AG04450 (cell line): ENCODE results near the gene SLC4A1. TPM values are rescaled to one million over a fixed set of nuclear protein-coding genes. Genes with fewer than 3 reads are reported as not detected.

Source experiments
- CTCF ChIA-PET: fragments of 300-600, 350-600 bp; formaldehyde crosslinking; extraction: SDS; loops from one replicate; lab custom pipeline; 2022; ENCODE audit warnings: antibody characterized with exemption, inconsistent platforms; lab: Charles Lee
- POLR2A ChIA-PET: fragments of 350-600 bp; formaldehyde crosslinking; extraction: SDS; loops from one replicate; lab custom pipeline; 2021; ENCODE audit warnings: antibody characterized with exemption, inconsistent platforms; lab: Yijun Ruan, JAX
- DNase-seq: peaks from one replicate; pipeline ENCODE4 v3.0.0-alpha.2; 2011; ENCODE audit warnings: low read depth, low spot score
- H3K27ac ChIP-seq: one replicate; pipeline ENCODE4 v1.5.1; 2012; ENCODE audit warnings: low read depth, low read length, control low read depth
- H3K27me3 ChIP-seq: one replicate; pipeline ENCODE4 v1.6.0; 2012; ENCODE audit warnings: low read length; ENCODE audit not compliant: control insufficient read depth, insufficient read depth
- H3K4me3 ChIP-seq: 2 replicates; pipeline ENCODE4 v1.5.1; 2011; ENCODE audit warnings: mild to moderate bottlenecking, low read depth, low read length, control low read depth
- H3K9me3 ChIP-seq: 2 replicates; pipeline ENCODE4 v1.5.1; 2012; ENCODE audit warnings: low read length; ENCODE audit not compliant: control insufficient read depth, insufficient read depth
- polyA plus RNA-seq: library from polyadenylated mRNA; depleted of rRNA; stranded (reverse); fragments of >200 nt; gene quantifications from 2 replicates; pipeline ENCODE4 v1.2.3, GENCODE V29; 2011
- TF ChIP-seq, protein P1 (sequence below): IDR thresholded peaks from 2 replicates; pipeline ENCODE4 v1.5.1; 2011; ENCODE audit warnings: low read depth, low read length, control low read depth, inconsistent platforms

SLC4A1 gene
- polyA plus RNA-seq, 1 experiment = not detected

DNA sequence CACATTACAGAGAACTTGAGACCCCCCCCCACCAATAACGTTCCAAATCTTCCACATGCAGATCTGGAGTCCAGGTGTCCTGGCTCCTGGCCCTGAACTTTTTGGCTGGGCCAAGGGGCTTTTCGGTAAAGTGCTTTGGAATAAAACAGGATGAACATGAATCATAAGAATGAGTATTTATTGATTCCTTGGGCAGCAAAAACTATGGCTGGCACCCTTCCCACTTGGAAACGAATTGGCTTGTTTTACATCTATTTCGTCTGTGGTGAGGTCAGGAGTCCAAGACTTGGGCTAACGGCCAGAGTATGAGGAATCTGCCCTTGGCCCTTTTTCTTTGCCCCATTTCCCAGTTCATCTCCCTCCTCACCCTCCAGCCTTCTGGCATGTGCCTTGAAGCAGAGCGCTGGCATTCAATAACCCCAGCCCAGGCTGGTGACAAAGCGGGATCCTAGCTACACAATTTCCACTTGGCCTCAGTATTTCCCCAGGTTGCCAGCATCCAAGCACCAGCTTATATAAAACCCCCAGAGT lies 44.3 kb downstream of the SLC4A1 start:
- DNase-seq = no peak
- ChIA-PET POLR2A (interaction anchor here (0.7 kb wide), 2 partner anchors 85 to 374 kb away, joined by 3 to 9 read pairs; partner anchors contain the start of gene RUNDC3A), CTCF (no interaction called here)
- H3K27ac ChIP-seq = no peak overlapping the region
- H3K9me3 ChIP-seq = no peaks in the 10 kb centered on the region; the same call in 1 of the 2 replicates
- TF ChIP-seq, protein P1, sequence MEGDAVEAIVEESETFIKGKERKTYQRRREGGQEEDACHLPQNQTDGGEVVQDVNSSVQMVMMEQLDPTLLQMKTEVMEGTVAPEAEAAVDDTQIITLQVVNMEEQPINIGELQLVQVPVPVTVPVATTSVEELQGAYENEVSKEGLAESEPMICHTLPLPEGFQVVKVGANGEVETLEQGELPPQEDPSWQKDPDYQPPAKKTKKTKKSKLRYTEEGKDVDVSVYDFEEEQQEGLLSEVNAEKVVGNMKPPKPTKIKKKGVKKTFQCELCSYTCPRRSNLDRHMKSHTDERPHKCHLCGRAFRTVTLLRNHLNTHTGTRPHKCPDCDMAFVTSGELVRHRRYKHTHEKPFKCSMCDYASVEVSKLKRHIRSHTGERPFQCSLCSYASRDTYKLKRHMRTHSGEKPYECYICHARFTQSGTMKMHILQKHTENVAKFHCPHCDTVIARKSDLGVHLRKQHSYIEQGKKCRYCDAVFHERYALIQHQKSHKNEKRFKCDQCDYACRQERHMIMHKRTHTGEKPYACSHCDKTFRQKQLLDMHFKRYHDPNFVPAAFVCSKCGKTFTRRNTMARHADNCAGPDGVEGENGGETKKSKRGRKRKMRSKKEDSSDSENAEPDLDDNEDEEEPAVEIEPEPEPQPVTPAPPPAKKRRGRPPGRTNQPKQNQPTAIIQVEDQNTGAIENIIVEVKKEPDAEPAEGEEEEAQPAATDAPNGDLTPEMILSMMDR = no peak
- no peaks in the 10 kb centered on the region for H3K27me3 ChIP-seq
- H3K4me3 ChIP-seq = no peak overlapping the region

DNA sequence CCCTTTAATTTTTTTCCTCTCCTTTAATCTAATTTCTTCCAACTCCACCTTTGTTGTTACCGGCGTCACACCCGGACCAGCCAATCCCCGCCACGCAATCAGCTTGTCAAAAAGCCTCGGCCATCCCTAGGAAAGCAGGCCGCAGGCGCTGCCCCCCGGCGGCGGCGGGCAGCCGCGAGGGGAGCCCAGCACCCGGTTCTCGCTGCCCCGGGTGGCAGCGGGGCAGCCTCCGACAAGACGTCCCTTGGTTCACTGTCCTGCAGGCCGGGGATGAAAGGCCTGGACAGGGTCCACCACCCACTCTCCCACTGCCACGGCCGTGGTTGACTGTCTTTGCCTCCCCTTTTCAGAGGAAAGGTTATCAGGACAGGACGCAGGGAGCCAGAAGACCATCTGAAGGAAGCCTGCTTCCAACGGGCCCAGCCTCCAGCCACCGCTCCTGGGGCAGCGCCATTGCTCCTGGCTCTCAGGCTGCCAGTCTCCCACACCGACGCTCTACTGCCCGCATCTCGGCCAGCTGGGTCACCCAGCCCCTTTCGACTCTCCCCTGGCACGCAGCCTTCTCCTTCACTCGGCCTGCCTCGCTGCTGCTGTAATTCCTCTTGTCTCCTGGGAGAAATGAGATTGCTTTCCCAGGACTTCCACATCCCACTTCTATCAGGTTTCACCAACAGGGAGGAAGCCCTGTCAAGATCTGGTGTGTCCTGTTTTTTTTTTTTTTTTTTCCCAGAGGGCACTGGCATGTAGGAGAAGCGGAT lies 45.6 kb downstream of the SLC4A1 start:
- Histone ChIP-seq H3K27me3 (no peaks in the 10 kb centered on the region), H3K9me3 (no peaks in the 10 kb centered on the region; the same call in 1 of the 2 replicates), H3K4me3 (peak overlapping the region; percentile 83), H3K27ac (peak overlapping the region; percentile 81)
- ChIA-PET POLR2A (interaction anchor here (0.6 to 3.5 kb wide), 10 partner anchors 11 to 291 kb away, joined by 3 to 11 read pairs (median 4); partner anchors contain the start of genes ATXN7L3 and SLC25A39), CTCF (interaction anchor here (0.6 to 2.1 kb wide), 6 partner anchors 12 to 293 kb away, joined by 3 to 19 read pairs (median 6); partner anchors contain the start of gene GRN)
- no peak for DNase-seq
- TF ChIP-seq, protein P1 = peak; percentile 30

DNA sequence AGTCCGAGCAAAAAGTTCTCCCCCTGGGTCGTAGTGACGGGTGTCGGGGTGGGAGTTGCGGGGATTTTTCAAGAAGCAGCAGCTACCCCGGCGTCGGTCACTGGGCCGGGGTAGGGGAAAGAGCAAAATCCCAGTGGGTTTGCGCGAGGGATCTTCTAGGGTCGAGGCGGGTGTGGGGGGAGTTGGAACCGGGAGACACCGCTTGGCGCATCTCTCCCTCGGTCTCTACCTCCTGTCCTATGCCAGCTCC lies 46.1 kb downstream of the SLC4A1 start:
- DNase-seq = no peak
- ChIA-PET CTCF (interaction anchor here (0.6 to 2.1 kb wide), 5 partner anchors 12 to 293 kb away, joined by 3 to 19 read pairs (median 7); partner anchors contain the start of gene GRN), POLR2A (interaction anchor here (0.5 to 3.5 kb wide), 10 partner anchors 10 to 292 kb away, joined by 3 to 11 read pairs (median 4); partner anchors contain the start of genes ATXN7L3 and SLC25A39)
- TF ChIP-seq, protein P1 = no peak
- H3K27me3 ChIP-seq = no peaks in the 10 kb centered on the region
- H3K27ac ChIP-seq = peak overlapping the region; percentile 73
- H3K9me3 ChIP-seq = no peaks in the 10 kb centered on the region; the same call in 1 of the 2 replicates
- H3K4me3 ChIP-seq = peak overlapping the region; percentile 83

DNA sequence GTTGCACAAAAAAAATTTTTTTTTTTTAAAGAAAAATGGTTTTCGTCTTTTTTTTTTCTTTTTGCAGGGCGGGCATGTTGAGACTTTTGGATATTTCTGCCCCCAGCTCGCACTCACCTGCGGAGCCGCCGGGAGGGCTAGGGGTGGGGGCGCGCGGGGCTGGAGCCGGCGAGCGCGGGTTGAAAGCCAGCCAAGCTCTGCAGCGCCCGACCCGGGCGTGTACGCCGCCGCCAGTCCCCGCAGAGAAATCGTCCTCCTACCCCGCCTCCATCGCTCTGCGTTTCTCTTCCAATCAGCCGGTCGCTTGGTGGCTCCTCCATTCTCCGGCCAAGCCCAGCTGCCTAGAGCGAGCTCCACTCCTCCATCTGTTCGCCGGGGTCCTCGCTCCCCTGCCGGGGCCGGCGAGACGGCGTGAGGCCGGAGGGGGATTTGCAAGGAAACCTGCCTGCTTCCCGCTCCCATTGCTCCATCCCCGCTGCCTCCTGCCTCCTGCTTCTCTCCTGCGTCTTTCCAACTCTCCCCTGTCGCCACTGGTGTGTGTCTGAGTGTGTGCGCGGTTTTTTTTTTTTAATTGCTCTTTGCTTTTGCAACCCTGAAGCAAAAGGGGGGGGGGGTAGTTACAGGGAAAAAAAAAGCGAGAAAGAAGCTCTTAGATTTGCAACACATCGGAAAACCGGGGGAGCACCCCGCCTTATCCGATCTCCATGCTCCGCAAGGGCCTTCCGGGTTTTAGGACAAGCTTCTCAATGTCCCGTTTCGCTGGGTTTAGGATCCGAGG lies 46.7 kb downstream of the SLC4A1 start:
- no peak for DNase-seq
- Histone ChIP-seq H3K4me3 (peak overlapping the region; percentile 83), H3K9me3 (no peaks in the 10 kb centered on the region; the same call in 1 of the 2 replicates), H3K27ac (peak overlapping the region; percentile 73), H3K27me3 (no peaks in the 10 kb centered on the region)
- TF ChIP-seq, protein P1 = no peak
- POLR2A ChIA-PET = interaction anchor here (0.5 to 3.5 kb wide), 15 partner anchors 10 to 1556 kb away, joined by 3 to 11 read pairs (median 4); partner anchors contain the start of genes ATXN7L3, SLC25A39 and TMUB2
- CTCF ChIA-PET = interaction anchor here (0.6 to 2.1 kb wide), 6 partner anchors 11 to 292 kb away, joined by 3 to 19 read pairs (median 6); partner anchors contain the start of gene GRN
